ENCODE measurements around the gene RPUSD1.
"Not testable (repeated sequence)": the region's sequence is repeated elsewhere in the genome, so short reads cannot be mapped to it uniquely, and the experiment has no call there.

RPUSD1 gene

DNA sequence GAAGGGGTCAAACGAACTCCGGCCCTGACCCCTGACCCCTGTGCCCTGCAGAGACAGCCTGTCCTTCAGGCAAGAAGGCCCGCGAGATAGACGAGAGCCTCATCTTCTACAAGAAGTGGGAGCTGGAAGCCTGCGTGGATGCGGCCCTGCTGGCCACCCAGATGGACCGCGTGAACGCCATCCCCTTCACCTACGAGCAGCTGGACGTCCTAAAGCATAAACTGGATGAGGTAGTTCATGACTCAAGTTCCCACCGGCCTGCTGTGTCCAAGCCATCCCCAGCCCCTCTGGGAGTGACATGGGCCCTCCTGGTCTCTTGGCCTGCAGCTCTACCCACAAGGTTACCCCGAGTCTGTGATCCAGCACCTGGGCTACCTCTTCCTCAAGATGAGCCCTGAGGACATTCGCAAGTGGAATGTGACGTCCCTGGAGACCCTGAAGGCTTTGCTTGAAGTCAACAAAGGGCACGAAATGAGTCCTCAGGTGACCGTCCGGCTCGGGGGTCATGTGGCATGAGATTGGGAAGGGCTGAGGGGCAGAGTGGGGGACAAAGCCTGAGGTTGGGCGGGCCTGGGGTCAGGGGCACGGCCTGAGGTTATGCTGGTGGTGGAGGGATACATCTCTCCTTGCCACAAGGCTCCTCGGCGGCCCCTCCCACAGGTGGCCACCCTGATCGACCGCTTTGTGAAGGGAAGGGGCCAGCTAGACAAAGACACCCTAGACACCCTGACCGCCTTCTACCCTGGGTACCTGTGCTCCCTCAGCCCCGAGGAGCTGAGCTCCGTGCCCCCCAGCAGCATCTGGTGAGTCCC lies 22.0 kb downstream of the RPUSD1 start:
- no peak for DNase-seq (ENCODE audit: low spot score)

- DNase-seq (ENCODE audit: low spot score) = no peak
Observed at GRCh38 chr16:765488-765865, 22.7 kb downstream of the RPUSD1 start.

DNA sequence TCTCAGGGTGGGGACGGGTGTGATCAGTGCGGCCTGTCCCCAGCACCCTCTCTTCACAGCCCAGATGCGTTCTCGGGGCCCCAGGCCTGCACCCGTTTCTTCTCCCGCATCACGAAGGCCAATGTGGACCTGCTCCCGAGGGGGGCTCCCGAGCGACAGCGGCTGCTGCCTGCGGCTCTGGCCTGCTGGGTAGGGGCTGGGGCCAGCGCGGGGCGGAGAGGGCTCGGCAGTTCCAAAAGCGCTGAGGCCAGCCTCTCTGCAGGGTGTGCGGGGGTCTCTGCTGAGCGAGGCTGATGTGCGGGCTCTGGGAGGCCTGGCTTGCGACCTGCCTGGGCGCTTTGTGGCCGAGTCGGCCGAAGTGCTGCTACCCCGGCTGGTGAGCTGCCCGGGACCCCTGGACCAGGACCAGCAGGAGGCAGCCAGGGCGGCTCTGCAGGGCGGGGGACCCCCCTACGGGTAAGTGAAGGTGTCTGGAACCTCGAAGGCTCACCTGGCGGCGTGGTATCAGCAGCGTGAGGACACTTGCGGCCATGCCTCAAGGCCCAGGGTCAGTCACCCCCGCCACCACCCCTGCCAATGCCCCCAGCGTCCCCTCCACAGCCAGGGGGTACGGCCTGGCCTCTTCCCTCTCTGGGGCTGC lies 23.2 kb downstream of the RPUSD1 start:
- DNase-seq (ENCODE audit: low spot score) = no peak

DNA sequence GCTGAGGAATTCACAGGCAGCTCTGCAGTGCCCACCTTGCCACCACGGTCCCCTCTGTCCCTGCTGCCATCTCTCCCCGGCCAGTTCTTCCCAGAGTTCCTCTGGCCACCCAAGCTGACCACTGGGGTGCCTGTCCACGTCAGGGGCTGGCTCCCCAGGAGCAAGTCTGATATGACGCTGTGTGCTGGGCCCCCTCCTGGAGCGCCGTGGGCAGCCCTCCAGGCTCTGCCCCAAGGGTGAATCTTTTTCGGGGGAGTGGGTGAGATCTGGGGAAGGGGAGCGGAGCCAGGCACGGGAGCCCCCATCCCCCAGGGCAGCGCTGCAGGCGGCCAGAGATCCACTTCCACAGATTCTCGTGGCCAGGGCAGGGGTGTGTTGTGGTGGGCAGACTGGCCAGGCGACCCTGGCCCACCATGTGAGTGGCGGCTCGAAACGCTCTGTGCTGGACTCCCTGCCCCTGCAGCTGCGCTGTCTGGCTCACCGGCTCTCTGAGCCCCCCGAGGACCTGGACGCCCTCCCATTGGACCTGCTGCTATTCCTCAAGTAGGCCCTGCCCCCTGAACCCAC lies 23.9 kb downstream of the RPUSD1 start:
- DNase-seq (ENCODE audit: low spot score) = no peak

GRCh38 chr16:763369-764183 lies 24.6 kb downstream of the RPUSD1 start:
- DNase-seq (ENCODE audit: low spot score) = no peak

DNA sequence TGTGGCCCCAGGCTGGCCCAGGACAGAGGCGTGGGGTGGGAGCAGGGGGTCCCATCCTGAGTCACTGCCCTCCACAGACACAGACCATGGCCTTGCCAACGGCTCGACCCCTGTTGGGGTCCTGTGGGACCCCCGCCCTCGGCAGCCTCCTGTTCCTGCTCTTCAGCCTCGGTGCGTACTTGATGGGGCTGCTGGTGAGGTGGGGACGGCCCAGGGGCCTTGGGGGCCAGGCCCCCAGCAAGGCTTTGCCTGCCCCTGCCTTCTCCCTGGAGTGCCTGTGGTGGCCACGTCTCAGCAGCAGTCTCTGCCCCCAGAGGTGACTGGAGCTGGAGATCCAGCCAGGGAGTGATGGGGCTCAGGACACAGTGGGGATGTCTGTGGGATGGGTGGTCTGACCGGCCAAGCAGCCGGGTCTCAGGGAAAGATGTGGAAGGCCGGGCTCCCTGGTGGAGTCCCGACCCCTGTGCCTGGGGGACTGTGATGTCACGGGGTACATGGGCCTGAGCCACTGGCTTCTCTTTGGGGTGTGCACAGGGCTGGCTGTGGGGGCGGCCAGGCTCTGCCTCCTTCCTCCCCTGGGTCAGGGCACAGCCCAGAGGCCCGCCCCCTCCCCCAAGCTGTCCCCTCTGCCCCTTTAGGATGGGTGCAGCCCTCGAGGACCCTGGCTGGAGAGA lies 25.4 kb downstream of the RPUSD1 start:
- no peak for DNase-seq (ENCODE audit: low spot score)

DNA sequence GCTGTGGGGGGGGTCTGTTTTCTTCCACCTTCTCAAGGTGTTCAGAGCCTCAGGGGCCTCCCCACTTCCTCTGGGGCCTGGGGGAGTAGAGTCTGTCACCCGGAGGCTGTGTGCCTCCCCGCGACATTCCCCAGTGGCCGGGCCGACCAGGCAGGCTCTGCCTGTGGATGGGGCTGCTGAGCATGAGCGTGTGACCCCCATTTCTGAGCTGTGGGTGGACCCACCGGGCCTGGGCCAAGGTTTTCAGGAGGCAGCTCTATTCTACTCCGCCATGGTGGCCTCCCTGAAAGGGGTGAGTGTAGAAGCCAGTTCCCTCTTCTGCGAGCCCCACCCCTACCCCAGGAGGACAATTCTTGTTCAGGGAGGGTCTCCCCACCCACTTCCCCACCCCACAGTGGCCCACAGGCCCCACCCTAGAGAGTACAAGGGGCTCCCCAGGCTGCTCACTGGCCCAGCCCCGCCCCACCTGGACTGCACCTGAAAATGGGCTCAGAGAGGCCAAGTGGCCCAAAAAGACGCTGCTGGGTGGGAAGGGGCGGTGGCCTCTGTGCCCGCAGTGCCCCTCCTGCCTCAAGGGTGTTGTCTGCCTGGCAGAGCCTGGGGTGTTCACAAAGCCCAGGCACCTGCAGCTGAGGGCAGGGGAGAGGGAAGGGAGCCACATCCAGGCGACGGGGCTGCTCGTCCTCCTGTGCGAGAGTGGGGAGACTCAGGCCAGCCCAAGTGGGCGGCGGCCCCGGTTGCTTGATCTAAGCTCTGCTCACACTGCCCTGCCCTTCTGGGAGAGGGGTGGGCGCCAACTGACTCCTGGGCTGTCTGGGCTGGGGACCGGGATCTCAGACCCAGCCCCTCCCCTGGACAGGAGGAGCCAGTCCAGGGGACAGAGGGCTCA lies 26.3 kb downstream of the RPUSD1 start:
- DNase-seq (ENCODE audit: low spot score) = no peak

GRCh38 chr16:760545-761343 lies 27.4 kb downstream of the RPUSD1 start, which contains the start of gene MSLN:
TSS of gene MSLN (plus strand) at chr16:760734. CDS start at chr16:762681, 1,947 bp downstream.
- DNase-seq (ENCODE audit: low spot score) = no peak

GRCh38 chr16:760065-760464 lies 28.1 kb downstream of the RPUSD1 start:
- DNase-seq (ENCODE audit: low spot score) = no peak

DNA sequence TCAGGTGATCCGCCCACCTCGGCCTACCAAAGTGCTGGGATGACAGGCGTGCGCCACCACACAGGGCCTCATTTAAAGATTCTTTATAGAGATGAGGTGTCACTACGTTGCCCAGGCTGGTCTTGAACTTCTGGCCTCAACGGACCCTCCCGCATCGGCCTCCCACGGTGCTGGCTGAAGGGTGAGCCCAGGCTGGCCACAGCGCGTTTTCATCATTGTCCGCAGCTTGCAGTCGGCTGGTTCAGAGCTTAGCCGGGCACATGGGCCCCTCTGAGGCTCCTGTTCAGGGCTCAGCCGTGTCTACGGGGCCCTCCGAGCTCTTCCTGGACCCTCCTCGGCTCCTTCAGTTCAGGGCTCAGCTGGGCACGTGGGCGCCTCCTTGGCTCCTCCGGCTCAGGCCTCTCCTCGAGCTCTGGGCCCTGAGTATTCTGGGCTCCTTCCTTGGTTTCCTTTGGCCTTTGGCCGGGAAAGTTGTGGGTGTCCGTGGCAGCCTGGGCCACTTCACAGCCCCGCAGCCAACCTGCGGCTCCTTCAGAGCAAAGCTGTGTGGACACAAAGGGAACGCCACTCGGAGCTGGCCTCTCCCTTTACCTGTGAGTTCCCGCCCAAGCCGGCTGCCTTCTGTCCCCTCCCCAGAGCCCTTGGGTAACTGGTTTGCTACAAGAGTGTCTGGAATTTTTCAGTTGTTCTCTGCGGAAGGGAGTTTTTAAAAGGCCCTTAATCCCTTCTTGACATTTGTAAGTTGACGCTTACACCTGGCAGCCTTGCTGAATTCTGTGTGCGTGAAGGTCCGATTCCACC lies 28.9 kb downstream of the RPUSD1 start:
- DNase-seq (ENCODE audit: low spot score) = no peak

- no peak for DNase-seq (ENCODE audit: low spot score)
Observed at GRCh38 chr16:756428-756827, 31.8 kb downstream of the RPUSD1 start.

DNA sequence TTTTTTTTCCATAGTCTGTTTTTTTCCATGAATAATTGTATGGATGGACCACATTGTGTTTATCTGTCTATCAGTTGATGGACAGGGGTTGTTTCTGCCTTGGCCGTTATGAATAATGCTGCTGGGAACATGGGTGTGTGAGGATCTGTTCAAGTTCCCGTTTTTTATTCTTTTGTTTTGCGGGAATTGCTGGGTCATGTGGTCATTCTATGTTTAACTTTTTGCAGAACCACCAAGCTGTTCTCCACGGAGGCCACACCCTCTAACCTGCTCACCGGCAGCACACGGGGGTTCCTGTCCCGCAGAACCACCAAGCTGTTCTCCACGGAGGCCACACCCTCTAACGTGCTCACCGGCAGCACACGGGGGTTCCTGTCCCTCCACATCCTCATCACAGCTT lies 33.5 kb downstream of the RPUSD1 start:
- no peak for DNase-seq (ENCODE audit: low spot score)

DNA sequence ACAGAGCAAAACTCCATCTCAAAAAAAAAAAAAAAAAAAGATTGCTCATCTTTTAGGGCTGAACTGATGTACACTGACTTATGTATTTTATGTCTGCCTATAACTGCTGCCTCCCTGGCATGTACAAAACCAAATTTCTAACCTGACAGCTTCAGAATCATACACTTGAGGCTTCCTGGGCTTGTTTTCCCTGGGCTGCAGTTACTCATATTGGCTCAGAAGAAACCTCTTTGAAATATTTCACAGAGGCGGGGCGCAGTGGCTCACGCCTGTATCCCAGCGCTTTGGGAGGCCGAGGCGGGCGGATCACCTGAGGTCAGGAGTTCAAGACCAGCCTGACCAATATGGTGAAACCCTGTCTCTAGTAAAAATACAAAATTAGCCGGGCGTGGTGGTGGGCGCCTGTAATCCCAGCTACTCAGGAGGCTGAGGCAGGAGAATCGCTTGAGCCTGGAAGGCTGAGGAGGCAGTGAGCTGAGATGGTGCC lies 34.0 kb downstream of the RPUSD1 start:
- DNase-seq (ENCODE audit: low spot score) = not testable (repeated sequence)

DNA sequence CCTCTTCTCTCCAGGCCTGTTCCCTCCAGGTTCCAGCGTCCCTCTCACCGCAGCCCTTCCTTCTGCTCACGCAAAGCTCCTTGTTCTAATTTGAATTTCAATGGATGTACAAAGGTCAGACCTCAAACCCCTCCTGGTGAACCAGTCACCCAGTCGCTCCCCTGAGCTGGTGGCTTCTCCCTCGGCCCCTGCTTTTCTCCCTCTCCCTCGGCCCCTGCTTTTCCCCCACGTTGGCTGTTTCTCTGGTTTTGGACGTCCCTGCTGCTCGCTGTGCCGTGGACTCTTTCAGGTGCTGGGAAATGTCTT lies 36.2 kb downstream of the RPUSD1 start:
- DNase-seq (ENCODE audit: low spot score) = no peak

GRCh38 chr16:751152-752006 lies 36.8 kb downstream of the RPUSD1 start:
- DNase-seq (ENCODE audit: low spot score) = no peak

DNA sequence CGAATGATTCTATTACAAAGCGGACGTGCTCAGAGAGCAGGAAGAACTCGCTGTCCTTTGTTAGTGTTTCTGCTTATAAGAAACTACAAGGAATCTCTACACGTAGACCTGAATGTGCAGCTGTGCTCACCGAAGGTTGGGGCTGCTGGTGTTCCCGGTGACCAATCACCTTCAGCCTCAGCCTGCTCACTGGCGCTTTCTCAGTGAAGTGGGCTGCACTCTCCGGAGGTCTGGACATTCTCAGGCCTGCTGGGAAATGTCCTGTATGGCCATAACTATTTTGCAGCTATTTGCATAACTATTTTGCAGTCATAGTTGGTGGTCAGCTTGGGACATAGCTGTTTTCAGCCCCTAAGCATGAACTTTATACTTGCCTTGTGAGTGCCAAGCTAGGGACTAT lies 37.7 kb downstream of the RPUSD1 start:
- DNase-seq (ENCODE audit: low spot score) = no peak

GRCh38 chr16:749010-749409 lies 39.2 kb downstream of the RPUSD1 start:
- DNase-seq (ENCODE audit: low spot score) = no peak
